Fibroblast of mammary gland (primary cell): ENCODE measurements around the gene STRN4.
A peak's percentile ranks its signal among the peaks of the same experiment; 100 is the strongest.

Source experiments
- DNase-seq: peaks from one replicate; pipeline ENCODE4 v3.0.0-alpha.2; 2010; ENCODE audit warnings: low read depth
- H3K4me3 ChIP-seq: 2 replicates; pipeline ENCODE4 v1.5.1; 2011; ENCODE audit warnings: low read depth, mild to moderate bottlenecking, low read length, moderate library complexity; ENCODE audit not compliant: control insufficient read depth
- TF ChIP-seq, protein P1 (sequence below): conservative IDR thresholded peaks from 2 replicates; pipeline ENCODE4 v1.5.1; 2011; ENCODE audit warnings: low read depth, low read length, inconsistent platforms; ENCODE audit not compliant: control insufficient read depth, insufficient read depth

The STRN4 gene

GRCh38 chr19:46720503-46721239 is 25.6 kb downstream of the STRN4 start:
- no peak for DNase-seq
- TF ChIP-seq, protein P1, sequence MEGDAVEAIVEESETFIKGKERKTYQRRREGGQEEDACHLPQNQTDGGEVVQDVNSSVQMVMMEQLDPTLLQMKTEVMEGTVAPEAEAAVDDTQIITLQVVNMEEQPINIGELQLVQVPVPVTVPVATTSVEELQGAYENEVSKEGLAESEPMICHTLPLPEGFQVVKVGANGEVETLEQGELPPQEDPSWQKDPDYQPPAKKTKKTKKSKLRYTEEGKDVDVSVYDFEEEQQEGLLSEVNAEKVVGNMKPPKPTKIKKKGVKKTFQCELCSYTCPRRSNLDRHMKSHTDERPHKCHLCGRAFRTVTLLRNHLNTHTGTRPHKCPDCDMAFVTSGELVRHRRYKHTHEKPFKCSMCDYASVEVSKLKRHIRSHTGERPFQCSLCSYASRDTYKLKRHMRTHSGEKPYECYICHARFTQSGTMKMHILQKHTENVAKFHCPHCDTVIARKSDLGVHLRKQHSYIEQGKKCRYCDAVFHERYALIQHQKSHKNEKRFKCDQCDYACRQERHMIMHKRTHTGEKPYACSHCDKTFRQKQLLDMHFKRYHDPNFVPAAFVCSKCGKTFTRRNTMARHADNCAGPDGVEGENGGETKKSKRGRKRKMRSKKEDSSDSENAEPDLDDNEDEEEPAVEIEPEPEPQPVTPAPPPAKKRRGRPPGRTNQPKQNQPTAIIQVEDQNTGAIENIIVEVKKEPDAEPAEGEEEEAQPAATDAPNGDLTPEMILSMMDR = no peak
- no peak overlapping the region for H3K4me3 ChIP-seq

DNA sequence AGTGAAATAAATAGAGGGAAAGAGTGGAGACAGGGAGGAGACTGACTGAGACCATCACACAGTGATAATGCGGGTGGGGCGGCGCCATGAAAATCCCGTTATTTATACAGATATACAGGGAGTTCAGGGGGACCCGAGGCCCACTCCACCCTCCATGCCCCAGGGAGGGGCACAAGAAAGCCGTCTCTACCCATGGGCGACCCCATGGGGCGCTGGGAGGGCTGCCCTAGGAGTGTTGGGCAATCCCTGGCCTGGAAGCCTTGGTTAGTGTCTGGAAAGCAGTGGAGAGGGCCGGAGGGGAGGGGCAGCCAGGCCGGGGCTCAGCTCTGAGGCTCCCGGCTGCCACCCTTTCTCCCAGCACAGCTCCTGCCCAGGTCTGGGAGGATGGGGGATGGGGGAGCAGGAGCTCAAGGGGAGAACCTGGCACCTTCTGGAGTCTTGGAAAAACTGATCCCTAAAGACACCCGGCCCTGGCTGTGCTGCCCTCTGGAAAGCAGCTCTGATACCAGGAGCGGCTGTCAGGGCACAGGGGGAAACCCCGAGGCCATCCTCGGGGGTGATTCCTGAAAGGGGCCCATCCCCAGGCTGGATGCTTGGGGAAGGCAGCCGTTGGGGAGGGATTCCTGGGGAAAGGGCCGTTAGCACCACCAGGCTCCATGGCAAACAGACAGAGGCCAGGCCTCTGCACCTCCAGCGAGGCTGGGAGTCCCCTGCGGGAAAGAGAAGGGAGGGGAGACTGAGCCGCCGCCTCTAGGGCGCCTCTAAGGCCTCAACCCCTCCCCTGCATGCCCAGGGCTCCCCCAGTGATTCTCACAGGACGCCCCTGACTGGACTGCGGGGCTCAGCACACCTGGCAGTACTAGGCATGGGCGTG is 26.4 kb downstream of the STRN4 start:
- DNase-seq = no peak
- TF ChIP-seq, protein P1 = no peak
- H3K4me3 ChIP-seq = no peak overlapping the region

GRCh38 chr19:46718934-46719622 is 27.2 kb downstream of the STRN4 start:
- no peak overlapping the region for H3K4me3 ChIP-seq
- TF ChIP-seq, protein P1 = no peak
- no peak for DNase-seq

DNA sequence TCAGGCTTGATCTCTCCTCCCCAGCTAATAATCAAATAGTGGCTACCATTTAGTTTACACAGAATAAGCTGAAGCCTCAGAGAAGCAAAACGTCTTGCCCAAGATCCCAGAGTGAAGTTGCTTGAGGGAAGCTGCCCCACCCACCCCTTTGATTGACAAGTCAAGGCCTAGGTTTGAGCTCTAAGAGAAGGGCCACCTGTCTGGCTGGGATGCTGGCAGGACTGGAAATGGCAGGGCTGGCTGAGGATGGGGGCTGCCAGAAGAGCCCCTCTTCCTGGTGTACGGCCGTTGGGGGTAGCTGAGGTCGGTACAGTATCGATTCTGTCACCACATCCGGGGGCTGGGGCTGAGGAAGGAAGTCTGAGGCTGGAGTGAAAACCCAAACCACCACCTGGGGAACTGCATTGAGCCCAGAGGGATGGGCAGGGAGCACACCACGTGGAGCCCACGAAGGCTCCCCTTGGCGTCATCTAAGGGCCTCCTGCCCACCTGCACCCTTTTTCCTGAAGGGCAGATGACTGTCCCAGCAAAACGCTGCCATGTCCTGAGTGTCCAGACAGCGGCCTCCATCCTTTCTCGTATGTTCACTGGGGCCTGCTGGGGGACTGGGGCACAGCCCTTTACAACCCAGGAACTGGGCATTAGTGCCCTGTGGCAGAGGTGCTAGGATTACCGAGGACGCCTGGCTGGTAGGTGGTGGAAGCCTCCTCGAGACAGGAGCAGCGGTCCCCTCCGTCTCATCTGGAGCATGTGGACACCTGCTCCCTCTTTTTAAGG is 27.9 kb downstream of the STRN4 start:
- TF ChIP-seq, protein P1 = no peak
- DNase-seq = no peak
- no peak overlapping the region for H3K4me3 ChIP-seq

DNA sequence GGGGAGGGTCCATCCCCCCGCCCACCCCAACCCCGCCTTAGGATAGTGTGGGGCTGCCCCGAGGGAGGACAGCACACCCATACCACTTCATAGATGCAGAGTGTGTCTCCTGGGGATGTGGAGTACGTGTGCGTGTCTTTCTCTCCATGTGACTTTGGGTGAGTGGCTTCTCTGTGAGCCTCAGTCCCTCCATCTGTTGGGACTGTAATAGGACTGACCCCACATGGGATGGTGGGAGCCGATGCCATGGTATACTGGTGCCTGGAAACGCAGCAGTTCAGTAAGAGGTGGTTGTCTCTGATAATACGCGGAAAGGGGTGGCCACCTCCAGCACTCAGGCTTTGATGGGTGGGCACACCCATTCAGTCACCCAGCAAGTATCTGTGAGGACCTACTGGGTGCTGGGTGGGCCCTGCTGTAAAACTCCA is 28.5 kb downstream of the STRN4 start:
- TF ChIP-seq, protein P1 = no peak
- H3K4me3 ChIP-seq = peak overlapping the region; percentile 80
- DNase-seq = no peak
